Calu3 (cell line): ENCODE data around the gene OPCML. TPM values are rescaled to one million over a fixed set of nuclear protein-coding genes. Genes with fewer than 3 reads are reported as not detected.

ENCODE experiments used
- BruUV-seq: library from RNA; stranded (reverse); fragments of 400-500 nt; replicated peaks from 2 replicates; lab custom pipeline; 2021; lab: Mats Ljungman, UMichigan
- CTCF ChIA-PET: fragments of 300-600 bp; sonication (Branson Sonifier 250); formaldehyde crosslinking; loops from one replicate; lab custom pipeline; 2022; ENCODE audit warnings: antibody characterized with exemption; lab: Charles Lee
- DNase-seq: peaks from one replicate; pipeline ENCODE4 v3.0.0; 2022
- H3K27ac Mint-ChIP-seq: one replicate; pipeline ENCODE4 v1.8.0; 2022; ENCODE audit warnings: mixed read lengths; ENCODE audit not compliant: unreplicated experiment
- H3K27me3 Mint-ChIP-seq: one replicate; pipeline ENCODE4 v1.8.0; 2022; ENCODE audit warnings: mixed read lengths; ENCODE audit not compliant: unreplicated experiment
- H3K36me3 Mint-ChIP-seq: one replicate; pipeline ENCODE4 v1.8.0; 2022; ENCODE audit warnings: mild to moderate bottlenecking, moderate library complexity, mixed read lengths; ENCODE audit not compliant: insufficient read depth, unreplicated experiment
- H3K4me1 Mint-ChIP-seq: one replicate; pipeline ENCODE4 v1.8.0; 2022; ENCODE audit warnings: mild to moderate bottlenecking, low read depth, mixed read lengths; ENCODE audit not compliant: unreplicated experiment
- H3K4me3 Mint-ChIP-seq: one replicate; pipeline ENCODE4 v1.8.0; 2022; ENCODE audit warnings: mild to moderate bottlenecking, low read depth, moderate library complexity, mixed read lengths; ENCODE audit not compliant: unreplicated experiment
- H3K9me3 Mint-ChIP-seq: one replicate; pipeline ENCODE4 v1.8.0; 2022; ENCODE audit warnings: low read depth, mixed read lengths; ENCODE audit not compliant: unreplicated experiment
- intact Hi-C: fragments of 100-400 bp; cut with micrococcal nuclease; formaldehyde crosslinking; loops from one replicate; pipeline ENCODE4 v1.10.0; 2022; ENCODE audit not compliant: unreplicated experiment
- total RNA-seq: library from RNA; stranded (reverse); gene quantifications from 2 replicates; pipeline ENCODE4 v1.2.3, GENCODE V29; 2022
- TF ChIP-seq, protein P1 (sequence below): fragments of 200-600 bp; IDR thresholded peaks from one replicate; pipeline ENCODE4 v1.8.0; 2022; ENCODE audit warnings: antibody characterized with exemption; ENCODE audit not compliant: unreplicated experiment

OPCML gene
- total RNA-seq, 1 experiment from 2014 or later = not detected

- Mint-ChIP-seq H3K4me3 (no peak overlapping the region), H3K27ac (no peak overlapping the region), H3K27me3 (no peaks in the 10 kb centered on the region), H3K4me1 (no peaks in the 10 kb centered on the region), H3K36me3 (peaks cover 4% of the 10 kb centered on the region), H3K9me3 (peaks cover 2% of the 10 kb centered on the region)
- DNase-seq = no peak
- CTCF ChIA-PET = interaction anchor here (0.7 to 1.4 kb wide), 2 partner anchors 1193 to 1877 kb away, joined by 3 to 5 read pairs; no protein-coding TSS in a partner anchor
- TF ChIP-seq, protein P1, sequence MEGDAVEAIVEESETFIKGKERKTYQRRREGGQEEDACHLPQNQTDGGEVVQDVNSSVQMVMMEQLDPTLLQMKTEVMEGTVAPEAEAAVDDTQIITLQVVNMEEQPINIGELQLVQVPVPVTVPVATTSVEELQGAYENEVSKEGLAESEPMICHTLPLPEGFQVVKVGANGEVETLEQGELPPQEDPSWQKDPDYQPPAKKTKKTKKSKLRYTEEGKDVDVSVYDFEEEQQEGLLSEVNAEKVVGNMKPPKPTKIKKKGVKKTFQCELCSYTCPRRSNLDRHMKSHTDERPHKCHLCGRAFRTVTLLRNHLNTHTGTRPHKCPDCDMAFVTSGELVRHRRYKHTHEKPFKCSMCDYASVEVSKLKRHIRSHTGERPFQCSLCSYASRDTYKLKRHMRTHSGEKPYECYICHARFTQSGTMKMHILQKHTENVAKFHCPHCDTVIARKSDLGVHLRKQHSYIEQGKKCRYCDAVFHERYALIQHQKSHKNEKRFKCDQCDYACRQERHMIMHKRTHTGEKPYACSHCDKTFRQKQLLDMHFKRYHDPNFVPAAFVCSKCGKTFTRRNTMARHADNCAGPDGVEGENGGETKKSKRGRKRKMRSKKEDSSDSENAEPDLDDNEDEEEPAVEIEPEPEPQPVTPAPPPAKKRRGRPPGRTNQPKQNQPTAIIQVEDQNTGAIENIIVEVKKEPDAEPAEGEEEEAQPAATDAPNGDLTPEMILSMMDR = peak; percentile 73
- BruUV-seq = no TSS peak
- intact Hi-C loops = loop anchor here (5.0 kb wide), 1 partner anchor 1194 kb away; no protein-coding TSS in a partner anchor
Measured at GRCh38 chr11:132941024-132941646, 591.2 kb downstream of the OPCML start.

DNA sequence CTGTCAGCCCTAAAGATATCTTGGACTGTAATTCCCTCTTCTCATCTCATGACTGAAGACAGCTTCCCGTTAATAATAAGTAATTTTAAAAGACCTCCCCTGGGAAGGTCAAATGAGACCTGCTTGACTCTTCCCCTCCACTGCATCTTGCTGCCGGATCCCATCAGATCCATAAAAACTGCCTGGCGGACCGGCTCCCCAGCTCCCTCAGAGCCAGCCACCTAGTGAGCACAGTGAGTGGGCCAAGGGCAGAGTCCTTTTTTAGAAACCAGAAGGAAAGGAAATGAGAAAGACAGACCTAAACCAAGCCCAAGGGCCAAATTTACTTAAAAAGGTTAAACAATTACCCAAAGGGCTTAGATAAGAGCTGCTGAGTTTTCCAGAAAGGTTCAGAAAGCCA is 595.3 kb downstream of the OPCML start:
- no TSS peak for BruUV-seq
- Mint-ChIP-seq H3K27ac (no peak overlapping the region), H3K9me3 (peaks cover 7% of the 10 kb centered on the region), H3K4me3 (no peak overlapping the region), H3K27me3 (no peaks in the 10 kb centered on the region), H3K36me3 (no peaks in the 10 kb centered on the region), H3K4me1 (no peaks in the 10 kb centered on the region)
- TF ChIP-seq, protein P1 = no peak
- intact Hi-C loops = no loop called here
- CTCF ChIA-PET = no interaction called here
- DNase-seq = no peak

DNA sequence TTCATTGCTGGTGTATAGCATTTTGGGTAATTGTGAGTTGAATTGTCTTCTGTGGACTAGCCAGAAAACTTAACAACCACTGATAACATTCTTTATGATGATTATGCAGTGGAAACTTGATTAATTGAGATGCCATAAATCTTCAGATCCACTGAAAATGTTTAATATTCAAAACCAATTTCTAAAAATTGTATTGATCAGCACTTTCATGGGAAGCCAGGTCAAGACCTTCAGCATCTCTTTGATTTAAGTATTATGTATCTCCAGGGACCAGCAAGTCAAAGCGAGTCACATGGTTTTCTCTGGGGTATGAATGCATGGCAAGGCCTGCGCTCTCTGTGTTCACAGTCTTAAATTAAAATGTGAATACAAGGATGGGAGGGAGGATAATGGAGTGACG is 596.9 kb downstream of the OPCML start:
- intact Hi-C loops = no loop called here
- Mint-ChIP-seq H3K9me3 (peaks cover 7% of the 10 kb centered on the region), H3K27ac (no peak overlapping the region), H3K36me3 (no peaks in the 10 kb centered on the region), H3K27me3 (no peaks in the 10 kb centered on the region), H3K4me3 (no peak overlapping the region), H3K4me1 (no peaks in the 10 kb centered on the region)
- no TSS peak for BruUV-seq
- CTCF ChIA-PET = no interaction called here
- TF ChIP-seq, protein P1 = no peak
- no peak for DNase-seq

GRCh38 chr11:132933703-132934102 is 598.6 kb downstream of the OPCML start:
- no peaks in the 10 kb centered on the region for H3K36me3 Mint-ChIP-seq
- BruUV-seq = no TSS peak
- no peaks in the 10 kb centered on the region for H3K27me3 Mint-ChIP-seq
- DNase-seq = no peak
- CTCF ChIA-PET = no interaction called here
- H3K4me1 Mint-ChIP-seq = no peaks in the 10 kb centered on the region
- TF ChIP-seq, protein P1 = no peak
- H3K9me3 Mint-ChIP-seq = peaks cover 13% of the 10 kb centered on the region
- intact Hi-C loops = no loop called here
- H3K27ac Mint-ChIP-seq = no peak overlapping the region
- H3K4me3 Mint-ChIP-seq = no peak overlapping the region
